Heart right ventricle (tissue), 16 donors: ENCODE data around the gene ZFYVE28. TPM values are rescaled to one million over a fixed set of nuclear protein-coding genes. Genes with fewer than 3 reads are reported as not detected.

Experiments
- ATAC-seq, 8 donors: fragments of 200-7000 bp; cut with Tn5 transposase; one replicate each; pipeline ENCODE4 v1.9.1; 2020; ENCODE audit warnings: mild to moderate bottlenecking in 8 of 8, moderate library complexity in 8 of 8, moderate number of reproducible peaks in 1 of 8
- DNase-seq, 2 donors: peaks; one replicate each; pipeline ENCODE4 v3.0.0-alpha.2; 2020
- H3K27ac ChIP-seq, 10 donors: fragments of 200-600 bp; sonication (generic) in 2 of 10; one replicate each; pipeline versions ENCODE4 v1.5.0 to v1.8.0; 2020 to 2022; ENCODE audit warnings: mild to moderate bottlenecking in 3 of 10
- H3K27me3 ChIP-seq, 7 donors: fragments of 200-600 bp; one replicate each; pipeline ENCODE4 v1.8.0; 2021 to 2022; ENCODE audit warnings: mild to moderate bottlenecking in 2 of 7
- H3K36me3 ChIP-seq, 9 donors: fragments of 200-600 bp; sonication (generic) in 1 of 9; one replicate each; pipeline versions ENCODE4 v1.5.0 to v1.8.0; 2020 to 2022; ENCODE audit warnings: mild to moderate bottlenecking in 2 of 9
- H3K4me1 ChIP-seq, 9 donors: fragments of 200-600 bp; sonication (generic) in 1 of 9; one replicate each; pipeline versions ENCODE4 v1.5.0 to v1.8.0; 2020 to 2022; ENCODE audit warnings: mild to moderate bottlenecking in 4 of 9
- H3K4me3 ChIP-seq, 10 donors: fragments of 200-600 bp; sonication (generic) in 2 of 10; one replicate each; pipeline versions ENCODE4 v1.5.0 to v1.8.0; 2020 to 2022; ENCODE audit warnings: mild to moderate bottlenecking in 7 of 10, moderate library complexity in 2 of 10
- H3K9me3 ChIP-seq, 11 donors: fragments of 200-600 bp in 10 of 11; sonication (generic) in 2 of 11; one replicate each; pipeline versions ENCODE4 v1.5.0 to v1.8.0; 2013 to 2022; ENCODE audit warnings: mild to moderate bottlenecking in 2 of 11, control low read depth in 1 of 11, moderate library complexity in 1 of 11
- CTCF ChIP-seq, 9 donors: fragments of 200-600 bp; sonication (generic) in 2 of 9; IDR thresholded peaks; one replicate each; pipeline versions ENCODE4 v1.5.0 to v1.8.0; 2021 to 2022; ENCODE audit warnings: antibody characterized with exemption in 9 of 9, mild to moderate bottlenecking in 5 of 9, moderate library complexity in 1 of 9
- WGBS, 2 donors: extraction: QIAGEN DNeasy Blood & Tissue Kit; methylation state at CpG; one replicate each; pipeline ENCODE4 v1.1.7; 2013; ENCODE audit warnings: inconsistent platforms in 1 of 2; 5-methylcytosine and 5-hydroxymethylcytosine counted together
- intact Hi-C, 10 donors: fragments of 100-400 bp; cut with DNase I; formaldehyde crosslinking; loops; one replicate each; pipeline versions ENCODE4 v1.11.1 to v1.14.2; 2022
- polyA plus RNA-seq, 2 donors: library from polyadenylated mRNA; stranded (reverse); fragments of 200-250 nt; gene quantifications; one replicate each; pipeline ENCODE4 v1.2.3, GENCODE V29; 2013
- total RNA-seq, 10 donors: library from RNA; stranded (reverse); fragmentation: NEBNext Ultra II Directional in 3 of 10; extraction: Animal tissue kit (Norgen Biotek cat#: 25700) in 3 of 10; gene quantifications; one replicate each; pipeline versions ENCODE4 v1.2.1 to v1.2.4, GENCODE V29; 2021 to 2023
- donor health status: Arrhythmogenic right ventricular cardiomyopathy.
- donor health status: ischemic (EF 13 %, LVEDD 7.1; RV severe dilation, severe dysfunction).
- donor health status: healthy with polysubstance abuse.
- donor health status: DM: no; HTN: yes; CAD: no.
- donor health status: DM: no; HTN: no; CAD: no.
- donor health status: ischemic (EF 25% LVEDD 6.9; RV normal size, moderate dysfunction).
- donor health status: ischemic (EF 25% LVEDD 5.7; RV mildly dilated, moderate dysfunction).
- donor health status: healthy.
- donor health status: DM: yes; HTN: yes; CAD: no.
- donor health status: Ischemic cardiomyopathy.
- donor health status: ischemic (EF 35%, LVEDD 5.7; RV mildly dilated, moderate dysfunction).
- donor health status: nonischemic (EF 11% LVEDD 7.7; RV severe dilation, severe dysfunction).
- donor health status: DM: yes; HTN: yes; CAD: no.
- donor health status: PGD.
- donor health status: ischemic (EF 29% LVEDD 5.4; RV normal size, mild dysfunction).
- donor health status: nonischemic (EF 23%, LVEDD 6.1; RV moderate dilation, normal function).

The ZFYVE28 gene
- total and polyA plus RNA-seq, 12 donors: 2.3 to 9.9 (median 3.5) TPM

GRCh38 chr4:2367626-2368025 lies 50.8 kb downstream of the ZFYVE28 start:
- Histone ChIP-seq H3K36me3 (peaks cover 0 to 4% (median 0%) of the 10 kb centered on the region in 9 donors), H3K27ac (no peak overlapping the region), H3K9me3 (peaks cover 0 to 10% (median 5%) of the 10 kb centered on the region in 11 donors), H3K4me3 (no peak overlapping the region), H3K4me1 (peaks cover 0 to 28% (median 13%) of the 10 kb centered on the region in 9 donors), H3K27me3 (no peaks in the 10 kb centered on the region)
- TF ChIP-seq CTCF (IDR thresholded peaks at IDR 0.05): no peak
- intact Hi-C loops: no loop called here
- ATAC-seq (no peak), DNase-seq (no peak)
- 83 to 86% methylated on average over 7 of the region's 7 CpGs for WGBS, 2 donors

DNA sequence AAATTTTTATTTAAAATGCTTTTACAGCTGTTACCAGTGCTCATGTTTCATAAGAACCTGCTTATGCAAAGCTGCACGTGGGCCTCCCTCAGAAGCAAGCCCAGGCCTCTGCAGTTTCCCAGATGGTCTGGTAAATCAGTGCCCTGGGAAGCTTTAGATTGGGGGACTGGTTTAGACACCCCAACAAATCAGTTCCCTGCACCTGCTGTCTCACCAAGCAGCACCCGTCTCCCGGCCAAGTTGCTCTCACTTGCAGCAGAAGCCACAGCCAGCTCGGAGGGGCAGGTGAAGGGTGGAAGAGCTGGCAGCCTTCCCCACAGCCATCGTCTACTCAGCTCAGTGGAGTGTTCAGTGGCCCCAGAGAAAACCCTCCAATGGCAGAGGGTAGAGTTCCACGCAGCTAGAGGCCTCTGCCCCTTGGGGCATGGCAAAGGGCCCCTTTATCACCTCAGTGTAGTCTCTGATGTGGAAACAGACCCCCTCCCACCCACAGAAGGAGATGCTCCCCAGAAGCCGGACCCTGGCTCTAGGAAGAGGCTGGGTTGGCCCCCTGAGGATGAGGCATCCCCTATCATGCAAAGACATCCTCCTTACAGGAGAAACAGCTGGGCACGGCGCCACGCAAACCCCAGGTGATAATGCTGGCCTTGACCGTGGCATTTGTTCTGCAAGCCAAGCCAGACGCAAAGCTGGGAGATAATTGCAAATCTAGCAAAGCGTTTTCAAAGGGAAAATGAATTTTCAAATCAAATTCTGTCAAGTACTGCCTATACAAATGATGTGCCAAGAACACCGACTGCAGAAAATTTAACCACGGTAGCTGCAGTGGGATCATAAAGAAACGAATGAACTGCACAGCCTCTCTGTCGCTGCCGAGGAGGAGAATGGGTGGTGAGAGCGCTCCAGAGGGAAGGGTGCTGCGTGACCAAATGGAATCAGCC lies 51.9 kb downstream of the ZFYVE28 start:
- whole genome bisulfite sequencing, 2 donors: 66 to 69% methylated on average over 20 of the region's 20 CpGs
- Histone ChIP-seq H3K9me3 (peaks cover 0 to 10% (median 5%) of the 10 kb centered on the region in 11 donors), H3K27me3 (no peaks in the 10 kb centered on the region), H3K4me1 (peaks cover 0 to 29% (median 13%) of the 10 kb centered on the region in 9 donors), H3K27ac (no peak overlapping the region), H3K4me3 (no peak overlapping the region), H3K36me3 (peaks cover 0 to 4% (median 0%) of the 10 kb centered on the region in 9 donors)
- intact Hi-C loops: no loop called here
- TF ChIP-seq CTCF (IDR thresholded peaks at IDR 0.05): no peak
- no peak for DNase-seq
- ATAC-seq: no peak

DNA sequence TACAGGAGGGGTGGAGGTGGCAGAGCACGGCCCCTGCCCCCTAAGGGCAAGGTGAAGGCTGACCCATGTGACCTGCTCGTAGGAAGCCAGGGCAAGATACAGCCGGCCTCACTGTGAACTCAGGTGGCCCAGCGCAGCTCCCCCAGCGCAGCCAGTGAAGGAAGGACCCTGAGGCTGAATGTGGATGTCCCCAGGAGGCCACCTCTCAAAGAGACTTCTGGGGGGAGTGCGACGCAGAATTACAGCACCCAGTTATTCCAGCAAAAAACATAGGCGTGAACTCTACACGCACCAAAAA lies 52.6 kb downstream of the ZFYVE28 start:
- no peak for ATAC-seq
- intact Hi-C loops: no loop called here
- Histone ChIP-seq H3K27ac (no peak overlapping the region), H3K27me3 (no peaks in the 10 kb centered on the region), H3K4me1 (peaks cover 0 to 29% (median 13%) of the 10 kb centered on the region in 9 donors), H3K4me3 (no peak overlapping the region), H3K36me3 (peaks cover 0 to 2% (median 0%) of the 10 kb centered on the region in 9 donors), H3K9me3 (peaks cover 0 to 10% (median 5%) of the 10 kb centered on the region in 11 donors)
- no peak for TF ChIP-seq CTCF (IDR thresholded peaks at IDR 0.05)
- WGBS, 2 donors: 85 to 89% methylated on average over 9 of the region's 9 CpGs
- DNase-seq: no peak

- H3K27me3 ChIP-seq: no peaks in the 10 kb centered on the region
- H3K36me3 ChIP-seq: no peaks in the 10 kb centered on the region
- DNase-seq (no peak), ATAC-seq (peak in 5 of 8 donors; percentile 7 to 37 (median 10))
- peaks cover 0 to 10% (median 5%) of the 10 kb centered on the region in 11 donors for H3K9me3 ChIP-seq
- no peak for TF ChIP-seq CTCF (IDR thresholded peaks at IDR 0.05)
- 33 to 40% methylated on average over 29 to 41 of the region's 41 CpGs for WGBS, 2 donors
- peaks cover 0 to 29% (median 13%) of the 10 kb centered on the region in 9 donors for H3K4me1 ChIP-seq
- H3K4me3 ChIP-seq: peak overlapping the region in 9 of 10 donors; percentile 44 to 65 (median 56)
- peak overlapping the region in 2 of 10 donors; percentile 28 to 53 for H3K27ac ChIP-seq
- intact Hi-C loops: no loop called here
Measured at GRCh38 chr4:2365054-2365912, 53.2 kb downstream of the ZFYVE28 start.
